Activated T-helper 2 cell treated with anti-CD3 and anti-CD28 coated beads, Interferon-gamma antibody, Interleukin-2, Interleukin-4, amounts not matched to agents 10 μg/mL and 5 μg/mL and 100 μg/mL, durations not matched to agents 14 hours and 24 hours and 36 hours (primary cell): ENCODE results near the gene KCNJ6. TPM values are rescaled to one million over a fixed set of nuclear protein-coding genes. Genes with fewer than 3 reads are reported as not detected.

Experiments used
- DNase-seq: peaks from one replicate; pipeline ENCODE4 v3.0.0; 2021; ENCODE audit warnings: low spot score
- H3K27ac Mint-ChIP-seq: one replicate; pipeline ENCODE4 v1.8.0; 2021; ENCODE audit warnings: mixed read lengths
- H3K27me3 Mint-ChIP-seq: one replicate; pipeline ENCODE4 v1.8.0; 2021; ENCODE audit warnings: low read depth, mixed read lengths
- H3K36me3 Mint-ChIP-seq: one replicate; pipeline ENCODE4 v1.8.0; 2021; ENCODE audit warnings: low read depth, mixed read lengths
- H3K4me1 Mint-ChIP-seq: one replicate; pipeline ENCODE4 v1.8.0; 2021; ENCODE audit warnings: low read depth, mixed read lengths
- H3K4me3 Mint-ChIP-seq: one replicate; pipeline ENCODE4 v1.8.0; 2021; ENCODE audit warnings: low read depth, mild to moderate bottlenecking, moderate library complexity, mixed read lengths
- H3K9me3 Mint-ChIP-seq: one replicate; pipeline ENCODE4 v1.8.0; 2021; ENCODE audit warnings: mixed read lengths
- intact Hi-C: fragments of 100-400 bp; cut with micrococcal nuclease; formaldehyde crosslinking; loops from one replicate; pipeline ENCODE4 v1.15.1; 2023
- total RNA-seq: library from RNA; stranded (reverse); gene quantifications from 2 replicates; pipeline ENCODE4 v1.2.3, GENCODE V29; 2022

The KCNJ6 gene
- not detected in 2 replicates for total RNA-seq

- intact Hi-C loops, result loop anchor here (10.0 kb wide), 2 partner anchors 202 to 1222 kb away; partner anchors contain the start of gene SIM2
- no peak for DNase-seq
- H3K36me3 Mint-ChIP-seq, result no peaks in the 10 kb centered on the region
Observed at GRCh38 chr21:37916310-37917051, at the start of gene KCNJ6. KCNJ6 (minus strand) TSS chr21:37916457; CDS start chr21:37840682, 75,775 bp downstream.

GRCh38 chr21:37965088-37965805, 49.0 kb upstream of the KCNJ6 start:
- H3K4me1 Mint-ChIP-seq, result no peaks in the 10 kb centered on the region
- no peak overlapping the region for H3K27ac Mint-ChIP-seq
- intact Hi-C loops, result no loop called here
- H3K27me3 Mint-ChIP-seq, result no peaks in the 10 kb centered on the region
- H3K9me3 Mint-ChIP-seq, result no peaks in the 10 kb centered on the region
- H3K4me3 Mint-ChIP-seq, result no peak overlapping the region
- no peak for DNase-seq
- no peaks in the 10 kb centered on the region for H3K36me3 Mint-ChIP-seq

More at GRCh38 chr21:37916310-37917051, at the start of gene KCNJ6:
- no peaks in the 10 kb centered on the region for H3K9me3 Mint-ChIP-seq
- peaks cover 1% of the 10 kb centered on the region for H3K4me1 Mint-ChIP-seq
- H3K4me3 Mint-ChIP-seq, result no peak within 1 kb of the TSS
- no peak within 1 kb of the TSS for H3K27ac Mint-ChIP-seq
- peaks cover 55% of the 10 kb centered on the region for H3K27me3 Mint-ChIP-seq

GRCh38 chr21:37958537-37958936, 42.3 kb upstream of the KCNJ6 start:
- H3K27ac Mint-ChIP-seq, result no peak overlapping the region

GRCh38 chr21:37956772-37957171, 40.5 kb upstream of the KCNJ6 start:
- Mint-ChIP-seq H3K36me3 (no peaks in the 10 kb centered on the region), H3K4me1 (no peaks in the 10 kb centered on the region), H3K4me3 (no peak overlapping the region), H3K27me3 (no peaks in the 10 kb centered on the region), H3K27ac (no peak overlapping the region), H3K9me3 (no peaks in the 10 kb centered on the region)
- intact Hi-C loops, result no loop called here
- DNase-seq, result no peak

More at GRCh38 chr21:37958537-37958936, 42.3 kb upstream of the KCNJ6 start:
- H3K27me3 Mint-ChIP-seq, result no peaks in the 10 kb centered on the region
- intact Hi-C loops, result no loop called here
- no peak overlapping the region for H3K4me3 Mint-ChIP-seq
- no peak for DNase-seq
- H3K36me3 Mint-ChIP-seq, result no peaks in the 10 kb centered on the region
- H3K9me3 Mint-ChIP-seq, result no peaks in the 10 kb centered on the region
- H3K4me1 Mint-ChIP-seq, result no peaks in the 10 kb centered on the region

- Mint-ChIP-seq H3K4me3 (no peak overlapping the region), H3K36me3 (no peaks in the 10 kb centered on the region), H3K4me1 (no peaks in the 10 kb centered on the region), H3K27me3 (peaks cover 2% of the 10 kb centered on the region), H3K9me3 (no peaks in the 10 kb centered on the region), H3K27ac (no peak overlapping the region)
- intact Hi-C loops, result no loop called here
- no peak for DNase-seq
Observed at GRCh38 chr21:37945036-37945435, 28.8 kb upstream of the KCNJ6 start.

GRCh38 chr21:37944496-37944895, 28.2 kb upstream of the KCNJ6 start:
- no peak overlapping the region for H3K27ac Mint-ChIP-seq

GRCh38 chr21:37940691-37941090, 24.4 kb upstream of the KCNJ6 start:
- Mint-ChIP-seq H3K36me3 (no peaks in the 10 kb centered on the region), H3K9me3 (no peaks in the 10 kb centered on the region), H3K4me1 (no peaks in the 10 kb centered on the region), H3K4me3 (no peak overlapping the region), H3K27ac (no peak overlapping the region), H3K27me3 (peaks cover 2% of the 10 kb centered on the region)
- DNase-seq, result no peak
- intact Hi-C loops, result no loop called here

More at GRCh38 chr21:37944496-37944895, 28.2 kb upstream of the KCNJ6 start:
- intact Hi-C loops, result no loop called here
- H3K36me3 Mint-ChIP-seq, result no peaks in the 10 kb centered on the region
- H3K9me3 Mint-ChIP-seq, result no peaks in the 10 kb centered on the region
- H3K4me3 Mint-ChIP-seq, result no peak overlapping the region
- H3K4me1 Mint-ChIP-seq, result no peaks in the 10 kb centered on the region
- no peak for DNase-seq
- peaks cover 2% of the 10 kb centered on the region for H3K27me3 Mint-ChIP-seq

GRCh38 chr21:37939838-37940237, 23.6 kb upstream of the KCNJ6 start:
- no peaks in the 10 kb centered on the region for H3K4me1 Mint-ChIP-seq
- no peak overlapping the region for H3K27ac Mint-ChIP-seq
- H3K27me3 Mint-ChIP-seq, result peaks cover 2% of the 10 kb centered on the region
- no peak for DNase-seq
- no peaks in the 10 kb centered on the region for H3K9me3 Mint-ChIP-seq
- no peaks in the 10 kb centered on the region for H3K36me3 Mint-ChIP-seq
- intact Hi-C loops, result no loop called here
- no peak overlapping the region for H3K4me3 Mint-ChIP-seq

GRCh38 chr21:37939251-37939650, 23.0 kb upstream of the KCNJ6 start:
- no peaks in the 10 kb centered on the region for H3K36me3 Mint-ChIP-seq
- H3K27ac Mint-ChIP-seq, result no peak overlapping the region
- no peak for DNase-seq
- H3K27me3 Mint-ChIP-seq, result peaks cover 2% of the 10 kb centered on the region
- no peaks in the 10 kb centered on the region for H3K9me3 Mint-ChIP-seq
- intact Hi-C loops, result no loop called here
- H3K4me1 Mint-ChIP-seq, result no peaks in the 10 kb centered on the region
- H3K4me3 Mint-ChIP-seq, result no peak overlapping the region

- DNase-seq, result no peak
- H3K9me3 Mint-ChIP-seq, result peaks cover 4% of the 10 kb centered on the region
- peaks cover 2% of the 10 kb centered on the region for H3K27me3 Mint-ChIP-seq
- intact Hi-C loops, result no loop called here
- no peak overlapping the region for H3K4me3 Mint-ChIP-seq
- no peak overlapping the region for H3K27ac Mint-ChIP-seq
- no peaks in the 10 kb centered on the region for H3K4me1 Mint-ChIP-seq
- no peaks in the 10 kb centered on the region for H3K36me3 Mint-ChIP-seq
Observed at GRCh38 chr21:37937668-37938067, 21.4 kb upstream of the KCNJ6 start.

GRCh38 chr21:37936010-37936785, 19.9 kb upstream of the KCNJ6 start:
- intact Hi-C loops, result no loop called here
- DNase-seq, result no peak
- Mint-ChIP-seq H3K27ac (no peak overlapping the region), H3K4me3 (no peak overlapping the region), H3K9me3 (peaks cover 4% of the 10 kb centered on the region), H3K4me1 (no peaks in the 10 kb centered on the region), H3K36me3 (no peaks in the 10 kb centered on the region), H3K27me3 (peaks cover 2% of the 10 kb centered on the region)

GRCh38 chr21:37932936-37933335, 16.7 kb upstream of the KCNJ6 start:
- no peaks in the 10 kb centered on the region for H3K36me3 Mint-ChIP-seq
- DNase-seq, result no peak
- peaks cover 2% of the 10 kb centered on the region for H3K27me3 Mint-ChIP-seq
- no peaks in the 10 kb centered on the region for H3K4me1 Mint-ChIP-seq
- no peak overlapping the region for H3K27ac Mint-ChIP-seq
- peaks cover 4% of the 10 kb centered on the region for H3K9me3 Mint-ChIP-seq
- intact Hi-C loops, result no loop called here
- no peak overlapping the region for H3K4me3 Mint-ChIP-seq
